Naive B cell (primary cell): ENCODE measurements around the gene CTIF. TPM values are rescaled to one million over a fixed set of nuclear protein-coding genes. Genes with fewer than 3 reads are reported as not detected.

Source experiments
- ATAC-seq, 2 donors: fragments of 150-1000 bp; cut with Tn5 transposase; 2 replicates each; pipeline ENCODE4 v1.10.0; 2021; ENCODE audit warnings: low read depth in 2 of 2, mild to moderate bottlenecking in 2 of 2, moderate library complexity in 2 of 2
- DNase-seq: peaks from one replicate; pipeline ENCODE4 v3.0.0; 2022
- H3K27ac Mint-ChIP-seq, 6 donors: one replicate each; pipeline ENCODE4 v1.8.0; 2020 to 2022; ENCODE audit warnings: mild to moderate bottlenecking in 6 of 6, mixed read lengths in 6 of 6, moderate library complexity in 5 of 6, inconsistent platforms in 2 of 6
- H3K27me3 Mint-ChIP-seq, 3 donors: one replicate each; pipeline ENCODE4 v1.8.0; 2021 to 2022; ENCODE audit warnings: mixed read lengths in 3 of 3, mild to moderate bottlenecking in 1 of 3
- H3K36me3 Mint-ChIP-seq, 2 donors: one replicate each; pipeline ENCODE4 v1.8.0; 2020 to 2022; ENCODE audit warnings: mixed read lengths in 2 of 2, inconsistent platforms in 1 of 2, mild to moderate bottlenecking in 1 of 2
- H3K4me1 Mint-ChIP-seq, 3 donors: one replicate each; pipeline ENCODE4 v1.8.0; 2020 to 2022; ENCODE audit warnings: mixed read lengths in 3 of 3, inconsistent platforms in 1 of 3, mild to moderate bottlenecking in 1 of 3, moderate library complexity in 1 of 3
- H3K4me3 Mint-ChIP-seq, 8 donors: one replicate each; pipeline ENCODE4 v1.8.0; 2020 to 2022; ENCODE audit warnings: mild to moderate bottlenecking in 8 of 8, mixed read lengths in 8 of 8, moderate library complexity in 8 of 8, inconsistent platforms in 2 of 8
- H3K9me3 Mint-ChIP-seq, 7 donors: one replicate each; pipeline ENCODE4 v1.8.0; 2020 to 2022; ENCODE audit warnings: mixed read lengths in 7 of 7, mild to moderate bottlenecking in 5 of 7, inconsistent platforms in 2 of 7, moderate library complexity in 1 of 7
- polyA plus RNA-seq, 6 donors: library from polyadenylated mRNA; unstranded; fragments of 300-500 nt; fragmentation: Illumina TruSeq; gene quantifications; one replicate each; pipeline ENCODE4 v1.2.3, GENCODE V29; 2021; ENCODE audit warnings: low read depth in 6 of 6

The CTIF gene
- polyA plus RNA-seq, 6 donors from 2014 or later: 0.29 to 1.1 (median 0.66) TPM; not detected in 2

GRCh38 chr18:48620071-48620470 is 81.2 kb downstream of the CTIF start:
- ATAC-seq (no peak), DNase-seq (no peak)
- Mint-ChIP-seq H3K4me3 (no peak overlapping the region), H3K4me1 (peaks cover 2 to 17% (median 8%) of the 10 kb centered on the region in 3 donors), H3K36me3 (no peaks in the 10 kb centered on the region), H3K27ac (no peak overlapping the region), H3K27me3 (no peaks in the 10 kb centered on the region), H3K9me3 (no peaks in the 10 kb centered on the region)

GRCh38 chr18:48621240-48621639 is 82.4 kb downstream of the CTIF start:
- no peak overlapping the region for H3K4me3 Mint-ChIP-seq
- H3K36me3 Mint-ChIP-seq: no peaks in the 10 kb centered on the region
- no peaks in the 10 kb centered on the region for H3K27me3 Mint-ChIP-seq

GRCh38 chr18:48621815-48622555 is 83.2 kb downstream of the CTIF start:
- peak overlapping the region in 4 of 6 donors; percentile 21 to 82 (median 62) for H3K27ac Mint-ChIP-seq
- H3K9me3 Mint-ChIP-seq: no peaks in the 10 kb centered on the region
- H3K4me1 Mint-ChIP-seq: peaks cover 2 to 17% (median 8%) of the 10 kb centered on the region in 3 donors
- no peak overlapping the region for H3K4me3 Mint-ChIP-seq
- no peak for ATAC-seq
- no peaks in the 10 kb centered on the region for H3K27me3 Mint-ChIP-seq
- DNase-seq: no peak
- peaks cover 0 to 3% of the 10 kb centered on the region in 2 donors for H3K36me3 Mint-ChIP-seq

More at GRCh38 chr18:48621240-48621639, 82.4 kb downstream of the CTIF start:
- ATAC-seq (no peak), DNase-seq (no peak)
- no peaks in the 10 kb centered on the region for H3K9me3 Mint-ChIP-seq
- H3K27ac Mint-ChIP-seq: peak overlapping the region in 1 of 6 donors; percentile 48
- H3K4me1 Mint-ChIP-seq: peaks cover 2 to 17% (median 8%) of the 10 kb centered on the region in 3 donors

- peaks cover 0 to 6% of the 10 kb centered on the region in 2 donors for H3K36me3 Mint-ChIP-seq
- ATAC-seq: peak; percentile 58 to 83
- H3K27ac Mint-ChIP-seq: peak overlapping the region in 1 of 6 donors; percentile 5
- H3K27me3 Mint-ChIP-seq: no peaks in the 10 kb centered on the region
- no peaks in the 10 kb centered on the region for H3K9me3 Mint-ChIP-seq
- no peak overlapping the region for H3K4me3 Mint-ChIP-seq
- DNase-seq: peak; percentile 10
- peaks cover 2 to 17% (median 8%) of the 10 kb centered on the region in 3 donors for H3K4me1 Mint-ChIP-seq
Observed at GRCh38 chr18:48622911-48623431, 84.1 kb downstream of the CTIF start.

- Mint-ChIP-seq H3K4me3 (no peak overlapping the region), H3K27me3 (no peaks in the 10 kb centered on the region), H3K9me3 (no peaks in the 10 kb centered on the region), H3K36me3 (peaks cover 0 to 6% of the 10 kb centered on the region in 2 donors), H3K4me1 (peaks cover 2 to 17% (median 8%) of the 10 kb centered on the region in 3 donors), H3K27ac (peak overlapping the region in 3 of 6 donors; percentile 8 to 84 (median 49))
- DNase-seq (no peak), ATAC-seq (no peak)
Observed at GRCh38 chr18:48623468-48624235, 84.8 kb downstream of the CTIF start.

- Mint-ChIP-seq H3K4me3 (no peak overlapping the region), H3K9me3 (no peaks in the 10 kb centered on the region), H3K4me1 (peaks cover 2 to 17% (median 8%) of the 10 kb centered on the region in 3 donors), H3K36me3 (peaks cover 0 to 6% of the 10 kb centered on the region in 2 donors), H3K27ac (peak overlapping the region in 1 of 6 donors; percentile 85), H3K27me3 (no peaks in the 10 kb centered on the region)
- no peak for DNase-seq
- ATAC-seq: no peak
Observed at GRCh38 chr18:48624856-48625255, 86.0 kb downstream of the CTIF start.

GRCh38 chr18:48627216-48627615 is 88.4 kb downstream of the CTIF start:
- Mint-ChIP-seq H3K36me3 (peaks cover 0 to 6% of the 10 kb centered on the region in 2 donors), H3K27ac (no peak overlapping the region), H3K9me3 (no peaks in the 10 kb centered on the region), H3K27me3 (no peaks in the 10 kb centered on the region), H3K4me1 (peaks cover 2 to 10% (median 3%) of the 10 kb centered on the region in 3 donors), H3K4me3 (no peak overlapping the region)
- DNase-seq: no peak
- no peak for ATAC-seq

GRCh38 chr18:48629730-48630324 is 91.0 kb downstream of the CTIF start:
- no peak for DNase-seq
- no peak for ATAC-seq
- Mint-ChIP-seq H3K4me1 (no peaks in the 10 kb centered on the region), H3K36me3 (peaks cover 0 to 6% of the 10 kb centered on the region in 2 donors), H3K4me3 (no peak overlapping the region), H3K9me3 (no peaks in the 10 kb centered on the region), H3K27me3 (no peaks in the 10 kb centered on the region), H3K27ac (no peak overlapping the region)

- peaks cover 0 to 4% of the 10 kb centered on the region in 2 donors for H3K36me3 Mint-ChIP-seq
- no peaks in the 10 kb centered on the region for H3K27me3 Mint-ChIP-seq
- ATAC-seq (no peak), DNase-seq (no peak)
- no peak overlapping the region for H3K27ac Mint-ChIP-seq
- no peak overlapping the region for H3K4me3 Mint-ChIP-seq
- H3K4me1 Mint-ChIP-seq: no peaks in the 10 kb centered on the region
- no peaks in the 10 kb centered on the region for H3K9me3 Mint-ChIP-seq
Observed at GRCh38 chr18:48631851-48632250, 93.0 kb downstream of the CTIF start.

- DNase-seq: no peak
- no peak for ATAC-seq
- no peaks in the 10 kb centered on the region for H3K9me3 Mint-ChIP-seq
- H3K27me3 Mint-ChIP-seq: no peaks in the 10 kb centered on the region
- H3K36me3 Mint-ChIP-seq: peaks cover 0 to 6% of the 10 kb centered on the region in 2 donors
- H3K27ac Mint-ChIP-seq: no peak overlapping the region
- H3K4me1 Mint-ChIP-seq: no peaks in the 10 kb centered on the region
- H3K4me3 Mint-ChIP-seq: no peak overlapping the region
Observed at GRCh38 chr18:48632676-48633257, 93.9 kb downstream of the CTIF start.

- H3K27ac Mint-ChIP-seq: no peak overlapping the region
Observed at GRCh38 chr18:48634491-48634890, 95.7 kb downstream of the CTIF start.

GRCh38 chr18:48634975-48635374 is 96.1 kb downstream of the CTIF start:
- DNase-seq: no peak
- H3K4me3 Mint-ChIP-seq: no peak overlapping the region
- H3K27me3 Mint-ChIP-seq: no peaks in the 10 kb centered on the region
- no peak for ATAC-seq
- peaks cover 7 to 15% of the 10 kb centered on the region in 2 donors for H3K36me3 Mint-ChIP-seq
- H3K4me1 Mint-ChIP-seq: no peaks in the 10 kb centered on the region
- no peaks in the 10 kb centered on the region for H3K9me3 Mint-ChIP-seq
- H3K27ac Mint-ChIP-seq: no peak overlapping the region

More at GRCh38 chr18:48634491-48634890, 95.7 kb downstream of the CTIF start:
- Mint-ChIP-seq H3K36me3 (peaks cover 7 to 15% of the 10 kb centered on the region in 2 donors), H3K4me1 (no peaks in the 10 kb centered on the region), H3K9me3 (no peaks in the 10 kb centered on the region), H3K4me3 (no peak overlapping the region), H3K27me3 (no peaks in the 10 kb centered on the region)
- DNase-seq (no peak), ATAC-seq (no peak)

GRCh38 chr18:48635806-48636205 is 97.0 kb downstream of the CTIF start:
- no peak overlapping the region for H3K4me3 Mint-ChIP-seq
- peaks cover 7 to 15% of the 10 kb centered on the region in 2 donors for H3K36me3 Mint-ChIP-seq
- H3K27me3 Mint-ChIP-seq: no peaks in the 10 kb centered on the region
- H3K27ac Mint-ChIP-seq: no peak overlapping the region
- no peaks in the 10 kb centered on the region for H3K9me3 Mint-ChIP-seq
- no peaks in the 10 kb centered on the region for H3K4me1 Mint-ChIP-seq
- ATAC-seq (no peak), DNase-seq (no peak)
